Measurements from ENCODE around the gene CCDC192.
"Not testable (repeated sequence)": the region's sequence is repeated elsewhere in the genome, so short reads cannot be mapped to it uniquely, and the experiment has no call there.

The CCDC192 gene, protein sequence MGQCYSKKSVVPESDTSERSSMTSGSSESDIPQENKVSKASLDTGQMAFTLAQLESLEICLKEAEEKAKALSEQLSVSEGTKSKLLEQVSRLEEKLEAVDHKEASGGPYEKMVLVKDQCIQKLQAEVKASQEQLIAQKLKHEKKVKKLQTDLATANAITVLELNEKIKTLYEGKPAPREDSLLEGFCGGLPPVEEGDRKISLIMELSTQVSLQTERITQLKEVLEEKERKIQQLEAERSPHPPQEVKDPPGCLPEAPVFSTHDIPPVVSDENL

DNA sequence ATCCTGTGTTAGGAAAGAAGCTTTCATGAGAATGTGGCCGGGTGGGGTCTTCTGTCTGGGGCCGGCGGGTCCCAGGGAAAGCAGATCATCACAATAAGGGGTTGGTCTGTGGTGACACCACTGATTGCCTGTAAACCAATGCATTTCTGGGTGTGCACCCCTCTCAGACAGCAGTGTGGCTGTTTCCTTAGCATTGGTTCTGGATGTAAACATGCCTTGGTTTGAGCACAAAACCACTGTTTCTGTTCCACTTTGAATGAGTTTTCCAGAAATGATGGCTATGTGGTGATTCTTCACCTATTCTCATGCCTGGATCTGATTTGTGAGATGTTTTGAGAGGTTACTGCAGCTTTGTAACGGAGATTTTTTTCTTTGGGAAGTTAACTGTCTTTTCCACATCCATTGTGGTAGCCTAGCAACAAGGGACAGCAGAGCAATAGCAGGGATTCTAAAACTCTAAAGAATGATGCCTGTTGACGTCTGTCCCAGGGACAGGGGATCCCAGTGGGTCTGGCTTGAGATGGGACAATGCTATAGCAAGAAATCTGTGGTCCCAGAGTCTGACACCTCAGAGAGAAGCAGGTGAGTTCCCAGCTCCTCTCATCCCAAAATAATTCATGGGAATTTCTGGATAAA is at the start of gene CCDC192:
Gene CCDC192 (plus strand): TSS at position 466 of the 636 bp plus-strand sequence. CDS start 55 bp downstream, at position 521.
- DNase-seq = no peak

DNA sequence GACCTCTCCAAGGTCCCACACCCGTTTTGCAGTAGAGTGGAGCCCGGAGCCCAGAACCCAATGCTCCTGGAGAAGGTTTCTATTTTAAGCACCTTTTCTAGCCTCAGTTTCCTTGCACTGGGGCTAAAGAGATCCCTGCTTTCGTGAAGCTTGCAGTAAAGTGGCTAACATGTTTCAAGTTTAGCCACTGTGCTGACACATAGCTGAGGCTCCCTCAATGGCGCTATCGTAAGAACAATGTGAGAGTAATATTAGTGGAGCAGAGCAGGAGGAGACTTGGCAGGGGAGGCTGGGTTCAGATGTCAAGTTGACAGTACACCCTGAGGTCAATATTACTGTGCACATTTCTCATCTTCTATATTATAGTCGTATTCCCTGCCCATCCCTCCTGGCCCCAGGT is 46.4 kb upstream of the CCDC192 start:
- no peak for DNase-seq

DNA sequence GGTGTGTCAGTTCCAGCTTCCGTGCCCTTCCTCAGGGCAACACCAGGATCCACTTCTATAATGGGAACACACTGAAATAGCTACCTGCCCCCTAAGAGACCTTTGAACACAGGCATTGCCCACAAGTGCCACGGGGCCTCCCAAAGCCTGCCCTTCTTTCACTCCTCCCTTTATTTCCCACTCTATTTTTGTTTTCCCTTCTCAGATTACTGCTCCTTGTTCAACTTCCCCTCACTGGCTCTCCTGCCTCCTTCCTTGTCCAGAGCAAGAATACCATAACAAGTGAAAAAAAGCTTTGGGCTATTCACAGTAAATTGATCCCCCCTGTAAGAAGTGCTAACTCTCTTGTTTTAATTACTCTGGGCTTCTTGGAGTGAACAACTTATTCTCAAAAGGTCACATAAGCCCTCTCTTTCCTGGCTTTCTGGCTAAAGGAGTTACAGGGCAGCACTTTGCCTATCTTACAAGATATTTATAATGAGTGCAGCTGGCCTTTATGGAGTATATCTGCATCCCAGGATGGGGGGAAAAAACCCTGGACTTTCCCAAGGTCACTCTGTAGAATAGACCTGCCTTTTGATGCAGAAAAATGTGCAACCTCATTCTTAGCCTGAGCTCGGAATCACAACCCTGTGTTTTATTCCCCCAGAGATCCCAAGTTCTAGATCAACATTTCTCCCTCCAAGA is 43.0 kb upstream of the CCDC192 start:
- DNase-seq = peak; percentile 10

DNA sequence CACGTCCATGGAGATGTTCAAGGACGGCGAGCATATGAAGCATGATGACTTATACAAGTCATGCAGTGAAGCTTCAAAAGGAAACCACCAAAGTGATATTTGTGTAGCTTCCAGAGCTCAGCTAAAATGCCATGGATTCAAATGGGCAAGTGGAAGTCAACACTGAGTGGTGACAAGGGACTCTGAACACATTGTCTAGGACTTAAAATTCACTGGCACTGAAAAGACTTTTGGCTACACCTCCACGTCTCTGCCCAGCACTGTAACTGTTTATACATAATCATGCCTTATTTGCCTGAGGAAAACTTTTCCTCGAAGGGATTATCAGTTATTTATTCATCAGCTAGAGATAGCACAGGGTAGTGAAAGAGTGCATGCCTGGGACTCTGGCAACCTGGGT is 39.1 kb upstream of the CCDC192 start:
- no peak for DNase-seq

DNA sequence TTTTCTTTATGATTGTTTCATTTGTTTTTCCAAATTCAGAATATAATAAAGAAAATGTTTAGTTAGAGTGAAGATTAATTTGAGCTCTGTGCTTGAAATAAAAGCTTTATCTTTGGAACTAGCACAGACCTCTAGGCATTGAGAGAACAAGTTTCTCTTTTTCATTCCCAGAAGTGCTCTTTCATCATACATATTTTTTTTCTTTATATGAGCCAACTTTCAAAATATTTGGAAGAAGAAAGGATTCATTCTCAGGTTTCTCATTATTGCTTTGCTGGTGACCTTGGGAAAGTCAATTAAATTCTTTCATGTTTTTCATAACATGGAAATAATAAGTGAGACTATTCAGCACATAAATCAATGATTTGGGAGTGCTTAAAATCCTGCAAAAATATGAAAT is 37.5 kb upstream of the CCDC192 start:
- no peak for DNase-seq

DNA sequence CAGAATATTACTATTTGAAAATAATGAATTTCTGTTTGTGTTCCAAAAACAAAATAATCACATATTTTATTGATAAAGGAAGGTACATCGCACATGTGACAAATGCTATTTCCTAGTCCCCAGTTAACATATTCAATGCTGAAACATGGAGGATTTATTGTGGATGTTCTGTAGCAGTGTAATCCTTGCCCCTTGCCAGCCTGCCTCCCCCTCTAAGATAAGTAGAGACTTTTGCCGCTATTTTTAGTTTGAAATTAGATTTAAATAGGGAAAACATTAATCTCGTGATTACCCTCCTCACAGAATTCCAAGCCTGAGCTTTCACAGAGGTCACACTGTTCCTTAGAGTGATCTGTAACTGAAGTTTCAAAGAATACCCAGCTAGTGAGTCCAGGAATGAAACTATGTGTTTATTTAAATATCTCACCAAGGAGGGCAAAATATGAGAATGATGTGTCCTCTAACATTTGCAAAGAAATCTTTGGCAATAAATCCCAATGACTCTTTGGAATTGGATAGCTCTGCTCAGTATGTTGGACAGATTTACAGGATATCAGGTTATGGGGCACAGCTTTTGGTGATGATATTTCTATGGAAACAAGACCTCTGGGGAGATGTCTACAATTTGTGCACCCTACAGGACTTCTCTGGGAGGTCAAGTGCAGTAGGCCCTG is 37.0 kb upstream of the CCDC192 start:
- no peak for DNase-seq

DNA sequence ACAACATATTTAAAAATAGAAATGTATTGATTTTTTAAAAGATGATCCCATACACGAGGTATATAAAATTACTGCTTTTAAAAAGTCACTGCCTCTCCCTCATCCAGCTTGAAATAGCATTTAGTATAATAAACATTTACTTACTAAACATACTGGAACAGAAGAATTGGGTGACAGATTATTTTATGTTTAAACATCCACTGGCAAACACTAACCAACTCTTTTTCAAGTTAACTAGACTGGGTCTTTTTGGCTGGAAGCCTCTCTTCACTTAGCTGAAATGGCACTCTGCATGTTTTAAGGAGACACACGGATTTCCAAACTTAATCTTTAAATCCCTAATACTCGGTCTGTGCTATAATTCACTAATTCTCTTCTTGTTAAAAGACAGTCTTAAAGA is 35.3 kb upstream of the CCDC192 start:
- no peak for DNase-seq

DNA sequence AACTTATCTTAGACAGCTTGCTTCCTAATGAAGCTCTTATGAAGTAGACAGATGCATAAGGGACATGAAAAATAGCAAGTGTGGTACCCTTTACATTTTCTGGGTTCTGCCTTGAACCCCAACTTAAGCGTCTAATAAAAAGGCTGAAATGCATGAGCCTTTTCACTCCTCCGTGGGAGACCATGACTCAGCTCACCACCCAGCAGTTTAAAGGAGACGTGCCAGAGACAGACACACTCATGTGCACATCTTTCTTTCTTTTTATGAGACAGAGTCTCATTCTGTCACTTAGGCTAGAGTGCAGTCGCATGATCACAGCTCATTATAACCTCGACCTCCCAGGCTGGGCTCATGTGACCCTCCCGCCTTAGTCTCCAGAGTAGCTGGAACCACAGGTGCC is 32.0 kb upstream of the CCDC192 start:
- DNase-seq = no peak

DNA sequence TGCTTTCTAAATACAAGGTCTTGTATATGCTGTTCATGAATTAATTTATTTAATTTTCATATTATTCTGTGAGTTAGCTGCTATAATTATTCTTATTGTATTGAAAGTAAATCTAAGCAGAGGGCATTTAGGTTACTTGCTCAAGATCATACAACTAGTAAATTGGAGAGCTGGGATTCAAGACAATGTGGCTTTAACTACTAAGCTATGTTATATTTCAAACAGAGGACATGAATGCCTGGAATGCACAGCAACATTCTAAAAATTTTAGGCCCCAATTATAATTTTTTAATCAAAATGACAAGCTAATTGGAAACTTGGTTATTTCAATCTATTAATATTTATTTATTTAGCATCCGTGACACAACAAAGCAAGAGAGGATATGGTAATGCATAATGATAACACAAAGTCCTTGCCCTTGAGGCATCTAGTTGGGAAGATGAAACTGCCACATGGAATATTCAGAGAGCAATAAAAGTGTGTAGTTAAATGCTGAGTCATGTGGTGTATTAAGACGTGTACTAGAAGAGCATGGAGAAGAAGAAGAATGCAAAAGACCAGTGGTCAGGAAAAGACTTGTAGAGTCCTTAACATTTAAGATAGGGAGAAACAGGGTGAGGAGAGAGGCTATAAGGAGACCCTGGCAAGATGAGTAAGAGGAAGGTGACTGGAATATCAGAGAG is 29.9 kb upstream of the CCDC192 start:
- no peak for DNase-seq

DNA sequence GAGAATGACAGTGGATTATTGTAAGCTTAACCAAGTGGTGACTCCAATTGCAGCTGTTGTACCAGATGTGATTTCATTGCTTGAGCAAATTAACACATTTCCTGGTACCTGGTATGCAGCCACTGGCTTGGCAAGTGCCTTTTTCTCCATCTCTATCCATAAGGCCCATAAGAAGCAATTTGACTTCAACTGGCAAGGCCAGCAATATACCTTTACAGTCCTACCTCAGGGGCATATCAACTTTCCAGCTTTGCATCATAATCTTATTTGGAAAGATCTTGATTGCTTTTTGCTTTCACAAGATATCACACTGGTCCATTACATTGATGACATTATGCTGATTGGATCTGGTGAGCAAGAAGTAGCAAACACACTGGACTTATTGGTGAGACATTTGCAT is 26.2 kb upstream of the CCDC192 start:
- not testable (repeated sequence) for DNase-seq

DNA sequence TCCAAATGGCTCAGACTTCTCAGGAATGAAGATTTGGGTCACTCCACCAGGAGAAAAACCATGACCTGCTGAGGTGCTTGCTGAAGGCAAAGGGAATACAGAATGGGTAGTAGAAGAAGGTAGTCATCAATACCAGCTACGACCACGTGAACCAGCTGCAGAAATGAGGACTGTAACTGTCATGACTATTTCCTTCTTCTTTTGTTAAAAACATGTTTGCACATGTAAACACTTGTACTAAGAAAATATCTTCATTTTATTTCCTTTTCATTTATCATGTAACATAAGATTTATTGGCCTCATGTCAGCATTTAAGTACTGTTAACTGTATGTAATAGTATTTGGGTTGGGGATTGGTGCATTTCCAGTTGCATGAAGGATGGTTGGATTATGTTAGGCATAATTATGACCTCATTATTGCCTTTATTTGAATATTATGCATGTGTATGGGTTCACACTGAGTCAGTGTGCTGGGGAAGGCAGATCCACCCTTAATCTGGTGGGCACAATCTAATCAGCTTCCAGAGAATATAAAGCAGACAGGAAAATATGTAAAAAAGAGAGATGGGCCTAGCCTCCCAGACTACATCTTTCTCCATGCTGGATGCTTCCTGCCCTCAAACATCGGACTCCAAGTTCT is 23.4 kb upstream of the CCDC192 start:
- not testable (repeated sequence) for DNase-seq

DNA sequence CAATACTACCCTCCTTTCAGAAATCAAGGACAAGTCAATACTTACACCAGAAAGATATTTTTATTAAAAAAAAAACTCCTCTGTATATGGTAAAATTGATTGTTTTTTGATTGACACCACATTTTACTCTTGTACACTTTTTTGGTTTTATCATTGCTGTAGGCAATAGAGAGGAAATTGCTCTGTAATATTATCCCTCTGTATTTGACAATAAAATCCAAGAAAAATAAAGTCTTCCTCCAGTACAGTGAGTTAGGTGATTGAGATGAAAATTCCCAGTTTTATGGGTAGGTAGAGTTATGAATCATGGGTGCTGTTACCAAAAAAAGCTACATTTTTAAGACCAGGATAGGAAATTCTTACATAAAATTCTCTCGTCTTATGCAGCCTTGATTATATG is 22.6 kb upstream of the CCDC192 start:
- no peak for DNase-seq

DNA sequence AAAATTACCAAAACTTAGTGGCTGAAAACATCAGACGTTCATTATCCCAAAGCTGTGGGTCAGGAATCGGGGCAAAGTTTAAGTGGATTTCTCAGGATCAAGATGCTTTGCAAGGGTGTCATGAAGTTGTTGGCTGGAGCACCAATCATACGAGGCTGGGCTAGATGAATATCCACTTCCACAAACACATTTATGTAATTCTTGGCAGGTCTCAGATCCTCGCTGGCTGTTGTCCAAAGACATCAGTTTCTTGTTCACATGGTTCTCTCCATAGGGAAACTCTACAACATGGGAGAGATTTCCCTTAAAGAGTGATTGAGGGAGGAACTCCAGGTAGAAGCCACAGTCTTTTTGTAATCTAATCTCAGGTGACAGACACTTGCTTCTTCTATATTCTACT is 20.2 kb upstream of the CCDC192 start:
- DNase-seq = no peak

DNA sequence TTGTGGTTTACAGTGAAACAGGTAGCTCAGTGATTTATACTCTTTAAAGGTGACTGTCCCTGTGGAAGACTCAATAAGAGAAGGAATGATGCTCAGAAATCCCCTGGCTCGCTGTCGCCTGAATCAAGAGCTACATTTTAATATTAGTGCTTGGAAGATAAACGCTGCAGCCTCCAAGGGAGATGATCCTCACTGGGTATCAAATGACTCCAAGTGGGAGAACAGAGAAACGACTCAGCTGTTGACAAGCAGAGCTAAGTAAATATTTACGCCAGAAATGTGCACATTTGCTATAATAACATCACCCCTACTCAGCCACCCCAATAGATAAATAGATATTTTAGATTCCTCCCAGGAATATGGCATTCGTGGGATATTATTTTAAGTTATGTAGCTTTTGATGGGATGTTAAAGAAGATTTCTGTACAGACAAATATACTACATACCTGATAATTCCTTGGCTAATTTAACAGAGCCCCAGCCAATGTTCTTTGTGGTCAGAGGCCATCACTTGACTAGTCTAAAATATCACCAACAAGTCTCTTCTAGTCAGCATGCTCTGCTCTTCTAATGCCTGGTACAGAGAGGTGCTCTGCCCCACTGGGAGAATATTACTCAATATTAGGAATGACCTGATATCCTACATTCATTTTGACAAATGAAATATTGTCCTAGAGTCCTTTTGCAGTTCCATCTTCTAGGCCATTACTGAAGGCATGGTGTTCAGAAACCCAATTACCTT is 18.3 kb upstream of the CCDC192 start:
- DNase-seq = peak; percentile 22

DNA sequence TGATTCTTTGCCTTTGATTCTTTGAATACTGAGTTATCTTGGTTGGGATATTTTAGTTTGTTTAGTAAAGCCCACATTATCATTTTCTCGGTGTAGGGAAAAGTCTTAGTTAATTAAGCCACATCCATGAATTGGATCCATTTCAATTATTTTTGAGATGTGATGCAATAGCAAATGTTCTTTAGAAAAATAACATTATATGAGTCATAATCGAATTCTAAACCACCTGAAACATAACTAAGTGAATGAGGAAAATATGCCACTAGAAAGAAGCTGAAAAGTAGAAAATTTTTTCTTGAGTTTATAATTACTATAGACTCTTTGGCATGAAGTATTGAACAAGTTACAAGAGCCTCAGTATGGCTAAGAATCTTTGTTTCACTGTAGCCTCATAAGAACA is 17.5 kb upstream of the CCDC192 start:
- DNase-seq = no peak

DNA sequence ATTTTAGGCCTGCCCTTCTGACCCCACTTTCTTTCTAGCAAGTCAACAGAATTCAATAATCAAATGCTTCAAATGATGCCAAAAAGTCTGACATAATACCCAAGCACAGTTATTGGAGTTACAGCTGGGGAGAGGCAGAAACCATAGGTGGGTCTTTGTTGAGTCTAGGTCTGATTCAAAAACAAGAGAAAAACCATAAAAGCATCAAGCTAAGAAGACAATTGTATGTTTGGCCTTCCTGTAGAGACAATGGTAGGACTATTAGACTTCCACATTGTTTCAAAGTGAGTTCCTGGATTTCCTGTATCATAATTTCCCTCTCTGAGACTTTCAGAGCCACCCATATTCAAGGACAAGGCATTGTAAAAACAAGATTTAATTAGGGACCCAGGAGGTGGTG is 16.8 kb upstream of the CCDC192 start:
- no peak for DNase-seq

DNA sequence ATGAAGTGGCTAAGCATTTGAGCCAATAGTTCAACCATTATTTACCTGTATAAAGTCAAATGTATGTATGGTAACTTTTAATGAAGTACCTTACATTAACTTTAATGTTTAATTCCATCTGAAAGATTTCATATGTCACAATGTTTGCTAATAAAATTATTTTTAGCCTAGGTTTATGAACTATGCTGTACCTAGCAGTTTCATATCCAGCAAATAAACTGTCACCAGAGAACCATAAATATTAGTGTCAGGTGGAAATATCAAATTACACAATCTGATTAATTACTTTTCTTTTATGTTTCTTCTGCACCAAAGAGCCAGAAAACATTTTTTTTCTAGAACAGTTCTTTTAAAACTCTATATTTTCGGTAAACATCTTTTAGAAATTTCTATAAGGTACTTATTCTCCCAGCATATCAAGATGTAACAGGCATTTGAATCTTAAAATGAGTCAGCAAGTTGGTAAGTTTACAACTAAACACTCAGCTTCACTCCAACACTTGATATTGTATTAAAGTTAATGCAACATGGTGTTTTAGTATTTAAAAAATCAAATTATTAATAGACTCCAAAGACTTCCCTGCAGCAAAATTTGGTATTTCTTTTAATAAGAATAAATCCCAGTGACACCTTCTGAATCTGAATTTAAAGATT is 8.5 kb upstream of the CCDC192 start:
- DNase-seq = no peak

DNA sequence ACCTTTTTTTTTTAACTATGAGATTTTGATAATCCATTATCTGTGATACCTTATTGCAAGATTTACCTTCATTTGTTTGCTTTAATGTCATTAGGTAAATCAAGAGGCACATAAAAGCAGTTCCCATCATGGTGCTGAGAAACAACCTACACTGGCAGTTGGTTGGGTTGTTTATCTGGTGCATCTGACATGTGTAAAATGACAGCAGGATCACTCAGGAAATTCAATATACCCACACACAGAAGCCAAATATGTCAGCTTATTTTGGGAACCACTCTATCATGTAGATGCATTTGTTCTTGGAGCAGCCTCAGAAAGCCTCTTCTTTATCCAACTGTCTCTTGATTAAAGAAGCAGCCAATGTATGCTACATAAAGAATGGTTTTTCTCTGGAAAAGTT is 7.8 kb upstream of the CCDC192 start:
- DNase-seq = no peak

DNA sequence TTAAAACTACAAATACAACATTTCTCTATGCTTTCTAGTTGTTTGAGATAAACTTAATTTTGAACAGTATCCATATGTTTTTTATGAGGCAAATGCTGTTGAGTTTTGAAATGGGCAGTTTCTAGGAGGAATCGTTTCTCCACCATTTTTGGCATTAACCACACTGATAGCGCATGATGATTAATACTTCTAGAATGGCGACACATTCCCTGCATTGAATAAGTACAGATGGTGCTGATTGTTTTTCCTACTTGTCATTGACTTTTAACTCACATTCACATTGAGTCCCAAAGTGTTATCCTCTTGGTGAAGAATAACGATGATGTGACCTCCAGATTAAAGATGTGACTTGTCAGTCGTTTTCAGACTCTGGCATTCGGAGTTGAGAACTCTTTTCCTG is 6.5 kb upstream of the CCDC192 start:
- no peak for DNase-seq

DNA sequence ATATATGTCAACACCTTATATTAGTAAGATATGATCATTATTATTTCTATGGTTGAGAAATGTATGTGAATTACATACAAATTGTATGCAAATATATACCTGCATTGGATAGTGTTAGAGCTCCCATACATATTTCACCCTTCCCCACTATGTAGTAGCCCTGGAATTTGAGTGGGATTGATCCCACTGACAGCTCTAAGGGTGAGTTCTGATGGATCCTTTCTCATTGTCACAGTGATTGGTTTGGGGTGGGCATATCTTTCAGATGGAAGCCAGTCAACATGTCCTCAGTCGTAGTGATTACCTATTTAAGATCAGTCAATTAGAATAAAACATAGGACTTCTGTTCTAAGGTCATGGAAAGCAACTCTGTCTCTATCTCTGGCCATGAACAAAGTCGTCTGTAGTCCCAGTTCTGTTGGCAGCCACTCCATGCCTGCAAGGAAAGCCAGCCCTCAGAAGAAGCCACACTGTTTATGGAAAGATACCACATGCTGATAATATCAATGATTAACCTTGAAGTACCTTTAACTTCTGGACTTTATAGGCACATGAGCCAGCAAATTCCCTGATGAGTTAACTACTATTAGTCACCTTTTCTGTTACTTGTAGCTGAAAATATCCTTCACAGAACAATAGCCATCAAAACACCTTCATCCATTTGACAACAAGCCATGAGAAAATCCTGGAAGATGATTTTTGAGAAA is 5.1 kb upstream of the CCDC192 start:
- no peak for DNase-seq

DNA sequence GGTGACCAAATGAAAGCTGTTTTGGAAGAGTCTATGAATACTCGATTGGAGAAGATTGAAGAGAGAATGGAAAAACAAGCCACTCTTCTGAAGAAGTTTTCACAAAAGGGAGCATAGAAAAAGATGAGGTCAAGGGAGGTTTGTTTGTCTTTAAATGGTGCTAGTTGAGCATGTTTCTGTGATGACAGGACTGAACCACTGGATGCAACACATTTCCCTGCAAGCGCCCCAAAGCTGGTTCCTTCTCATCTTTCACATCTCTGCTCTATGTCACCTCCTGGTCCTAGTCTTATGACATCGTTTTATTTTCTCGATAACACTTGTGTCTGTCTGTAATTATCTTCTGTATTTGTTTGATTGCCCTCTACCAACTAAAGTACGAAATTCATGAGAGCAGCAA is 3.8 kb upstream of the CCDC192 start:
- DNase-seq = no peak
